ELR (cell line): ENCODE data around the gene RNU6-1.

Experiments used
- DNase-seq: peaks from one replicate; pipeline ENCODE4 v3.0.0-alpha.2; 2015; ENCODE audit warnings: low read depth

Gene RNU6-1

DNA sequence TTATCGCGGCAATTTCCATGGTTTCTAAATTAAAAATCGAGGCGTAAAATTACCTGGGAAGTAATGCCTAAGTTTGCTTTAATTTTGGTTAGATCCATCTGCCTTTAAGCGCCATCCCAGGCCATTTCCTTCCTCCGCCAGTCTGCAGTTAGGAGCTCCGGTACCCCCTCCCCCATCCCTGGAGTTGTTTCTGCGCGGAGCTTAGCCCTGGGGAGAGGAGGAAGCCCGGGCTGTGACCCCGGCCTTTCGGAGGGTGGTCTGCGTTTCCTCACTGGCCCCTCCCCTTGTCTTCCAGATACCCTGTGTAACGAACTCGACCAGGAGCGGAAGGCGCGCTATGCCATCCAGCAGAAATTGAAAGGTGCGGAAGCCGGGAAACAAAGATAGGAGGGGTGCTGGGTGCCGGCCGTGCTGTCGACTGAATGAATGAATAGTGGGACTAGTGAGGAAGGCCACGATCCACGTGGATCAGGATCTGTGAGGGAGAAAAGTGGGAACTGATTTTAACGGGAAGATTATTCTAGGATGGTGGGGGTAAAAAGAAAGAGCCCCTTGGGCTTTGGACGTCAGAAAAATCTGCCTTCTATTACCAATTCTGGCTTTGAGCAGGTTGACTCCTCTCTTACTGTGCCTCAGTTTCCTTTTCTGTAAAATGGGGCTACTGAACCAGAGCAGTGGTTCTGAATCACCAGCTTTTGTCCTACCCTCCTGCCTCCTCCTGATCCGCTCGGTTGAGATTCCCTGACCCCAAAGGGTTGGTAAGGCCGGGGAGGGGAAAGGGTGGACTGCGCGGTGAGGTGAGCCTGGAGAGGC is 6.7 kb downstream of the RNU6-1 start:
- no peak for DNase-seq

DNA sequence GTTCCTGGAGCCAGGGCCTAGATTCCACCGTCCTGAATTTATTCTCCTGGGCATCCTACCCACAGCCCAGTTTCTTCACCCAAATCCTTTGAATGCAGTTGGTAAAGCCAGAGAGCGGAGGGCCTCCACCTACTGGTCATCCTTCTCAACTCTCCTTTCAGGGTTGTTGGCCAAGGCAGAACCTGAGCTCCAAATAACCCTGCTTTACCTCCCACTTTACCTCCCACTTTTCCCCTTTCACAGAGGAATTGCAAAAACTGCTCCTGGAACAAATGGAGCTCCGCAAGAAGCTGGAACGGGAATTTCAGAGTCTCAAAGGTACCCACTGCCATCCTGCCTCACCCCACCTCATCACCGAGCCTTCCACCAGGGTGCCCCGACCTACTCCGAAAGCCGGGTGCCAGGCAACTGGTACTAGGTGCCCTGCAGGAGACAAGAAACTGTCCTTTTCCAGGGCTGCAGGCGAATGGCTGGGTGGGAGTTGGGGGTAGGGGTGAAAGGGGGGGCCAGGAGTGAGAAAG is 7.8 kb downstream of the RNU6-1 start:
- peak; percentile 57 for DNase-seq

DNA sequence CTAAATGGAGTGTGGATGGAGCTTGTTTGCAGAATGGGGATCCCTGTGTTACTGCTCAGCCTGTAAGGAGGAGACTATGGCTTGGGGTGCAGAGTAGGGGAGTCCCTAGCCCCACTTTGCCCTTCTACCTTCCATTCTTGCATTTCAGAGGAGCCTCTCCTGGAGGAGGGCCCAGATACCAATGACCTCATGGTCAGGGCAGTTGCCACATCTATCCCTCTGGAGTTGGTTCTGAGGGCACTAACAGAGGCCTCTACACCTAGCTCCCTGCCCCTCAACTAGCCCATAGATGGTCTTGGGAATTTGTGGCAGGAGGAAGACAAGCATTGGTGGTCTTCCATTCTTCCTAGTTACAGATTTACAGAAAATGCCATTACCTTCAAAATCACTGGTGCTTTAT is 8.5 kb downstream of the RNU6-1 start:
- DNase-seq, result no peak

DNA sequence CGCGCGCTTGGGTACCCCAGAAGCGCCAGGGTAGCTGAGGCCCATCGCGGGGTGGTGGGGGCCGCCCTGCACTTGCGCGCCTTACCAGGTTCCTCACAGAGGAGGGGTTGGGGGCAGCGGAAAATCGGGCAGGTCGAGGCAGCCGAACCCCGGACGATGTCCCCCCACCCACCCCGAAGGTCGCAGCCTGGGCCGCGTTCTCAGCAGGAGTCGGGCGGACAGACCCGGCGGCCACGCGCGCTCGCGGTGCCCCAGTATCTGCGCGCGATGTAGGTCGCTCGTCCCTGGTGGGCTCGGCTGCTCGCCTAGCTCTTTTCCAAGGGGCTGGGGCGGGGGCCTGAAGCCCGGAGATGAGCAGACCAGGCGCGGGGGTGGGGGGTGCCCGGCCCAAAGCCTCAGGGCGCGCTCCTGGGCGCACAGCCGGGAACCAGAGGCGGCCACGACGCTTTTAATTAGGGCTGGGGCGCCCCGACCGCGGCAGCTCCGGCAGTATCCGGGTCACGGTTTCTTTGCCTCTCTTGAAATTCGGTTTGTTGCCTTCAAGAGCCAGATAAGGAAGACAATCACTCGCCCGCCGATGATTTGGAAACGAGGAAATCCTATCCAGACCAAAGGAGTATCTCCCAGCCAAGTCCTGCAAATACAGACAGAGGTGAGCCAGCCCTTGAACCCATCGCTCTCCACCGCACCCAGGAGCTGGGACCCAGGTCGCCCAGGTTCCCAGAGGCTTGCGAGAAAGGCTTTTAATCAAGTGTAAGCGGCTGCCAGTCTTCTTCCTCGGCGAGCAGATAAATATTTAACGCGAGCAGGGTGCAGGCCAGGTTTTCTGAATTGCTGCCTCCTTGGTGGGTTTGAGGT is 10.0 kb downstream of the RNU6-1 start:
- no peak for DNase-seq

DNA sequence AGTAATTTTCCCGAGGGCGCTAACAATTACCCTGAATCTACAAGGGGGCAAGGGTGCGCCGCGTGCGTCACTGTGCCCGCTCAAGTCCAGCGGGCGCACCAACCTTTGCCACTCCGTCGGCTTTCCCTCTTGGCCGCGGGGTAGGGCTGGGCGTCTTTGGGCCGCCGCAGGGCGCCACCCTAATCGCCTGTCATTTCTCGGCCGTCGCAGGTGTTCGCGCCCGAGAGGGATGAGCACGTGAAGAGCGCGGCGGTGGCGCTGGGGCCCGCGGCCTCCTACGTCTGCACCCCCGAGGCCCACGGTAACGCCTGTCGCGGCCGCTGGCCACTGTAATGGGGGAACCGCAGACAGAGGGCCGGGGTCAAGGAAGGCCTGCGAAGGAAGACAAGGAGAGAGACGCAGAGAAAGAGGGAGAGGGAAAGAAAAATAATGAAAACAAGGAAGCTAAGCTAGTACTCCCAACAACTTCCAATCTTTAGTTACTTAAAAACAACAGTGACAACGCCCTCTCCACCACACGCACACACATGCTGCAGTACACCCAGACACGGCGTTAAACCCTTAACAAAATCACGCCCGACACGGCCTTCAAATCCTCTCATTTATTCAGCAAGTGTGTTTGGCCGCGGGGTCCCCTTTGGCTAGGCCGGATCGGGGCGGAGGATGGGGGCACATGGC is 10.7 kb downstream of the RNU6-1 start:
- no peak for DNase-seq

DNA sequence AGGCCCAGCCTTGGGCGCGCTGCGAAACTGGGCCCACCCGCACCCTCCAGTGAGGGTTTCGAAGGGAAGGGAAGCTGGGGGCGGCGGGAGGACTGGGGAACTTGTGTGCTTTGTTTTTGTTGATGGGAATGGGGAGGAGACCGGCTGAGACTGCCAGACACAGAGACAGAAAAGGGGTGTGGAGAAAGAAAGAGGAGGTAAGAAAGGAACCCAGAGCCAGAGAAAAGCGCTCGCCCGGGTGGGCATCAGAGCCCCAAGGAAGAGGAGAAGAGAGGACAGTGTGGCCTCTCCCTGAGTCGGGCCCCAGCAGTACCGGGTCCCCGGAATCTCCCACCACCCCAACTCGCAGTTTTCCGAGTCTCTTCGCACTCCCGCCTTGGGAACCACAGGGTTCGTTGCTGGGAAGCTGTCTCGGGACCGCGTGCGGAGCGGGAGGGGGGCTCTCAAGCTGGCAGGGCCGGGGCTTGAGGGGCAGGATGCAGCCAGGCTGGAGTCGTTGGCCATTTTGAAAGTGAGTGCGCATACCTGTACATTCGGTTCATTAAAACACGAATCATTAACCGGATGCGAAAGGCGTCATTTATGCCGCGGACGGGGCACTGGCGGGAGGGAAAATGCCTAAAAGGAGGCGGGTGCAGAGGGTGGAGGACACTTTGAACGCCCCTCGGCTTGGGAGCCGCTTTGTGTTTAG is 11.4 kb downstream of the RNU6-1 start:
- DNase-seq, result no peak

DNA sequence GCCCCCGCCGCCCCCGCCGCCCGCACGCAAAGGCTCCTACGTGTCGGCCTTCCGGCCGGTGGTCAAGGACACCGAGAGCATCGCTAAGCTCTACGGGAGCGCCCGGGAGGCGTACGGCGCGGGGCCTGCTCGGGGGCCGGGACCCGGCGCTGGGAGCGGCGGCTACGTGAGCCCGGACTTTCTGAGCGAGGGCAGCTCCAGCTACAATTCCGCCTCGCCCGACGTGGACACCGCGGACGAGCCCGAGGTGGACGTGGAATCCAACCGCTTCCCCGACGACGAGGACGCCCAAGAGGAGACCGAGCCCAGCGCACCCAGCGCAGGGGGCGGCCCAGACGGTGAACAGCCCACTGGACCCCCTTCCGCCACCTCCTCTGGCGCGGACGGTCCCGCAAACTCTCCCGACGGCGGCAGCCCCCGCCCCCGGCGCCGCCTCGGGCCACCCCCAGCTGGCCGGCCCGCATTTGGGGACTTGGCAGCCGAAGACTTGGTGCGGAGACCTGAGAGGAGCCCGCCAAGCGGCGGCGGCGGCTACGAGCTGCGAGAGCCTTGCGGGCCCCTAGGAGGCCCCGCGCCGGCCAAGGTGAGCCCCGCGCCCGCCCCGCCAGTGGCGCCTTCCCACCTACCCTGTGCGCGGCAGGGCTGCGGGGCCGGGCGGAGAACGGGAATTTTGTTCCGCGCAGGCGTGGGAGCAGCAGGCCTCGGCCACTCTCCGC is 12.1 kb downstream of the RNU6-1 start:
- DNase-seq, result no peak

DNA sequence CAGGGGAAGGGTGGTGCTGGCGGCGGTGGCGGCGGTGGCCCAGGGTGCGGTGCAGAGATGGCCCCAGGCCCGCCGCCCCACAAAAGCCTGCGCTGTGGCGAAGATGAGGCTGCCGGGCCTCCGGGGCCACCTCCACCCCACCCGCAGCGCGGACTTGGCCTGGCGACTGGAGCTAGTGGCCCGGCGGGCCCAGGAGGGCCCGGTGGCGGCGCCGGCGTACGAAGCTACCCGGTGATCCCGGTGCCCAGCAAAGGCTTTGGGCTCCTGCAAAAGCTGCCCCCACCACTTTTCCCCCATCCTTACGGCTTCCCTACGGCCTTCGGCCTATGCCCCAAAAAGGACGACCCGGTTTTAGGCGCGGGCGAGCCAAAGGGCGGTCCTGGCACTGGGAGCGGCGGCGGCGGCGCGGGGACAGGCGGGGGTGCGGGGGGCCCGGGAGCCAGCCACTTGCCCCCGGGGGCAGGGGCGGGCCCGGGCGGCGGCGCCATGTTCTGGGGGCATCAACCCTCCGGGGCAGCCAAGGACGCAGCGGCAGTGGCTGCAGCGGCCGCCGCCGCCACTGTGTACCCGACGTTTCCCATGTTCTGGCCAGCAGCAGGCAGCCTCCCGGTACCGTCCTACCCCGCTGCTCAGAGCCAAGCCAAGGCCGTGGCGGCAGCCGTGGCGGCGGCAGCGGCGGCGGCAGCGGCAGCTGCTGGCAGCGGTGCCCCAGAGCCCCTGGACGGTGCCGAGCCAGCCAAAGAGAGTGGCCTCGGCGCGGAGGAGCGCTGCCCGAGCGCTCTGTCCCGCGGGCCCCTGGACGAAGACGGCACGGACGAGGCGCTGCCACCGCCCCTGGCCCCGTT is 12.9 kb downstream of the RNU6-1 start:
- no peak for DNase-seq

DNA sequence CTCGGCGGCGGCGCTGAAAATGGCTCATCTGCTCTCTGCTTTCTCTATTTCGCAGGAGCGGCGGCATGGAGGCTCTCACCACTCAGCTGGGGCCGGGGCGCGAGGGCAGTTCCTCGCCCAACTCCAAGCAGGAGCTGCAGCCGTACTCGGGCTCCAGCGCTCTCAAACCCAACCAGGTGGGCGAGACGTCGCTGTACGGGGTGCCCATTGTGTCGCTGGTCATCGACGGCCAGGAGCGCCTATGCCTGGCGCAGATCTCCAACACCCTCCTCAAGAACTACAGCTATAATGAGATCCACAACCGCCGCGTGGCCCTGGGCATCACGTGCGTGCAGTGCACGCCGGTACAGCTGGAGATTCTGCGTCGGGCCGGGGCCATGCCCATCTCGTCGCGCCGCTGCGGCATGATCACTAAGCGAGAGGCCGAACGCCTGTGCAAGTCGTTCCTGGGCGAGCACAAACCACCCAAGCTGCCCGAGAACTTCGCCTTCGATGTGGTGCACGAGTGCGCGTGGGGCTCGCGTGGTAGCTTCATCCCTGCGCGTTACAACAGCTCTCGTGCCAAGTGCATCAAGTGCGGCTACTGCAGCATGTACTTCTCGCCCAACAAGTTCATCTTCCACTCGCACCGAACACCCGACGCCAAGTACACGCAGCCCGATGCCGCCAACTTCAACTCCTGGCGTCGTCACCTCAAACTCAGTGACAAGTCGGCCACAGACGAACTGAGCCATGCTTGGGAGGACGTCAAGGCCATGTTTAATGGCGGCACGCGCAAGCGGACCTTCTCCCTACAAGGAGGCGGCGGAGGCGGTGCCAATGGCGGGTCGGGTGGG is 13.7 kb downstream of the RNU6-1 start:
- no peak for DNase-seq

DNA sequence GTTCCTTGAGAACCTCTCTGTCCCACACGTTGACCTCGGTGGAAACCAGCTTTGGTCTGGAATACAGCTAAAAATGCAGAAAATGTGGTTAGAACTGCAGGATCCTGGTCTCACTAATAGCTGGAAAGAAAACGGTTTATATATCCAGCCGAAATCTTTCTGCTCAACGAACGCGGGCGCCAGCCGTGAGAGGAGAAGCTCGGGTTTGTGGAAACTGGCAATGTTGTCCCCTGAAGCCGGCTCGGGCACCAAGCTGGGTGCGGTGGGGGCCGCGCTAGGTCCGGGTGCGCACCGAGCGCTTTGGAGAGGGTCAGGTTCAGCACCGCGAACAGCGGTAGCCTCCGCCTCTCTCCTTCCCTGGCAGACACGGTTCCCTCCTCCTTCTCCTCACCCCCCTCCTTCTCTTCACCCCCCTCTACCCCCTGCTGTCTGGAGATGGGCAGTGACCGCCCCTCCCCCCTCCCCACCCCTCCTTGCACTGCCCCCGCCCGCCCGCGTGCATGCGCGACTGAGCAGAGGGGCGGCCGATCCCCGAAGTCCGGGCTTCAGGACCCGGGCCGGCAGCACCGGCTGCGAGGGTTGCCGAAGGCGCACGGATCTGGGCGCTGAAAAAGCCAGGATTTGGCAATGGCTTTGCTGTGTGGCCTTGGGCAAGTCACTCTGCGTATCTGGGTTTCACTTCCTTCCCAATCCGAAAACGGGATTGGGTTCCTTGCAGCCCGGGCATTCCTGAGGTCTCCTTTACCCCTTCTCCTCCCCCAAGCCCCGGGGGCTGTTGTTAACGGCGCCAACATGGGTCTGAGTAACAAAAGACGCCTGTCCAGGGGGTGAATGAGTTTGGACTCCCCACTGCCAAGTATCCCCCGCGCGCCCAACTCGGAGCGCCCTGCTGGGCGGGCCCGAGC is 14.6 kb downstream of the RNU6-1 start, which contains the start of gene SKOR1:
SKOR1 (plus strand) TSS at position 534 of the 905 bp plus-strand sequence; CDS start at position 628, 94 bp downstream.
- DNase-seq, result peak; percentile 23

DNA sequence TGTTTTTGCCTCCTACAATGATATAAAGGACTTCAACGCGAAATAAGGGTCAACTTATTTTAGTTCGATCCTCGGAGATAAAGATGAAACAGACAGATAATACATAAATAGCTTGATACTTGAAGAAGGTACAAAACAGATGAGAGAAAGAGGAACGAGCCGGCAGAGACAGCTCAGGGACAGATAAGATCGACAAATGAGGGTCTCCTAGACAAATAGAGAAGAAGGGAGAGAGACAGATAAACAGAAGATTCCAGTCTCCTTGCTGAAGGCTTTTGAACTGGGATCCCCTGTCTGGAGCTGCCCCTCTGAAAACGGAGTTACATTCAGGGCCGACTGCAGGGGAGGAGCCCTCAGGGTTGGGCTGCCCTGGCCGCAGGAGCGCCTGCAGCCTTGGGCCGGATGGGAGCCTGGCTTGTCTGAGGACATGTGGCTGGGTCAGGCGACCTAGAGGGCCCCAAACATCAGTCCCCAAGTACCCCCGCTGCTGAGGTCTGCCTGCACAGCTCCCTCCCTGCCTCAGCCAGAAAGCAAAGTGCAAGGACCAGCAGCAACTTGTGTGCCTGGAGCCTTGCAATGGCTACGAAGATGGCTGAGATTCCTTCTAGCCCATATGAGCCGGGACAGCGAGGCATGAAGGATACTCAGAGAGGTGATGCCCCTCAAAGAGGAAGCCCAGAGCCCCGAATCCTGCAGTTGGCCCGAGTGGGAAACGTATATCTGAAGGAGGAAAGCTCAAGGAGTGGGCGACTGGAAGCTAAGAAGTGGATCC is 15.5 kb downstream of the RNU6-1 start:
- no peak for DNase-seq

DNA sequence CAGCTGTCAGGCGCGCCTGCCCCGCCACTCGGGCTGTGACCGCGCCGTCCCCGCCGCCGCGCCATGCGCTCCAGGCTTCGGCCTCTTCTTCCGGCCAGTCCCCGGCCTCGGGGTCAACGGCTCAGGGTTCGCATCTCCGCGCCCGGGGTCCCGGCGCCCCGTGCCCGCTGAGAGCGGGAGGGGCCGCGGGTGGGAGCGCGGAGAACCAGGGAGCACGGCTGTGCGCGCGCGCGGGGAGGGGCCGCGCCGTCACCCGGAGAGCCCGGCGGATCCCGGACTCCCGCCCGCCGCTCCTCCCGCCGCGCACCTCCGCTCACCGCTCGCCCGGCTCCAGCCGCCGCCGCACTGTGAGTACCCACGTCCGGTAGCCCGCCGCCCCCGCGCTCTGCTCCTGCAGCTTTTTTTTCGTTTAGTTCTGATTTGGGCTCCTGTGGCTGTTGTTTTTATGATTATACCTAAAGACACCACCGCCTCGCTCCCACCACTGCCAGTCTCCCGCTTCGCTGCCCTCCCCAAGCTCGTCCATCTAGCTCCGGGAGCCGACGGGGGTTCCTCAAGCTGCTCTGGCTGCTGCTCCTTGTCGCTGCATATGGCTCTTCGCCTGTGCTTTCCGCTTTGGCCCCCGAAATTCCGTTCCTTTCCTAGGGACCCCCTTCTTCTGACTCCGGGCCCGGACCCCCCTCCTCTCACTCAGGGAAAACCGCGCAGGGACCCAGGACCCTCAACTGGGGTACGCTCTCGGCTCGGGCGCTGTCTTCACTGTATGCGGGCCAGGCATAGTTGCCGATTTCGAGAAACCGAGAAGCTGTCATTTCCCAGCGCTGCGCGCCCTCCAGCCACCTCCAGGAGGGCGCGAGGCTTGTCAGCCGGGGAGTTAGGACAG is 16.3 kb downstream of the RNU6-1 start:
- DNase-seq, result no peak

DNA sequence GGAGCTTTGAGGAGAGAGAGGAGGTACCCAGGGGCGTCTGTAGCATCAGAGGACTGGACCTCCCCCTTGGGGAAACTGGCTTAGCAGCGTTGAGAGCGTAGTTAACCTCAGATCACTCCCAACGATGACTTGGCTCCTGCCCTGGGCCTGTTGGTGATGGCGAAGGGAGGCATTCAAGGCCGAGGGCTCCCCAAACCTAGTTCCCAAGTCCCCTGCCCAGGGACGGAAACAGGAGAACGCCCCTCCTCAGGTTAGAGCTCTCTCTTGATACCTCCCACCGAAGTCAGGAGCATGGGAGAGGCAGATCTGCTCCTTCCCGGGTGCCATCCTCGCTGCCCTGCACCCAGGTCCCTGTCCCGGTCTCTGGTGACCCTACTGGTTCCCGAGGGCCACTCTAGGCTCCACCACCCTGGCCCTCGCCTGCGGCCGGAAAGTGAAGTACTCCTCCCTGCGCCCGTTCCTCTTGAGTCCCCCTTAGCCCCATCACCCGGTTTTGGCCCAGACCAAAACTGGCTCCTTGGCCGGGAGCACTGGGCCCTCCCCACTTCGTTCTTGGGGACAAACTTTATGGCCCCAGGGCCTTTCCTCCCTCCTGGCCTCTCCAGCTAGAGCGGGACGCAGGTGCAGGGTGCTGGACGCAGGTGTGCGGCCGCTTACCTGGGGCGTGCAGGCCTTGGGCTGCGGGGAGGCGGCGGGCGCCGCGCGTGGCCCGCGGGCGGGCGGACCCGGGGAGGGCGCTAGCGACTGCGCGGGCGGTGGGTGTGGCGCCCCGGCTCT is 17.1 kb downstream of the RNU6-1 start:
- DNase-seq, result no peak

DNA sequence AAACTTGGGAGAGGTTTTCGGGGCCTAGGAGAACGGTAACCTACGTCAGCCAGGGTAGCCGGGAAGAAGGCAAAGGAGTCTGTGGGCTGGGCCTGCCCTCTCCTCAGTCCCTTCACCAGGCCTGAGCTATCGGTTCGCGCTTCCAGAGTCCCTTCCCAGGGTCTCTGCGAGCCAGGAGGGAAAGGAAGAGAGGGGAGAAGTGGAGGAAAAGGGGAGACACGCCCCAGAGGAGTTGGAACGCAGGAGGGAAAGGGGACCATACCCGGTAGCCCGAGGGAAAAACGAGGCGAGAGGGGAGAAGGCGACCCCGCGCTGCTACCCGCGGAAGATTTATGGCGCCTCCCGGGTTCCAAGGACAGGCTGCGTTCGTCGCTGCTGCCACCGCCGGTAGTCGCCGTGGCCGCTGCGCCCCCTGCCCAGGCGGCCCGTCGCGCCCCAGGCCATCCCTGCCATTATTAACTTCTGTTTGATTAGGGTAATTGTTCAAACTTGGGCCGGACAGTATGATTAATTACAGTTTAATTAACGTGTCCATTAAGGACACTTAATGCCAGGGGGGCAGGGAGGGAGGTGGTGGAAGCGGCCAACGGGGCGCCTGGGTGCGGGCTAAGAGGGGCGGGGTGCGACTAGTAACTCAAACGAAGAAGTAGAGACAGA is 17.9 kb downstream of the RNU6-1 start:
- DNase-seq, result no peak
